ENCODE results near the gene TAB2.

DNA sequence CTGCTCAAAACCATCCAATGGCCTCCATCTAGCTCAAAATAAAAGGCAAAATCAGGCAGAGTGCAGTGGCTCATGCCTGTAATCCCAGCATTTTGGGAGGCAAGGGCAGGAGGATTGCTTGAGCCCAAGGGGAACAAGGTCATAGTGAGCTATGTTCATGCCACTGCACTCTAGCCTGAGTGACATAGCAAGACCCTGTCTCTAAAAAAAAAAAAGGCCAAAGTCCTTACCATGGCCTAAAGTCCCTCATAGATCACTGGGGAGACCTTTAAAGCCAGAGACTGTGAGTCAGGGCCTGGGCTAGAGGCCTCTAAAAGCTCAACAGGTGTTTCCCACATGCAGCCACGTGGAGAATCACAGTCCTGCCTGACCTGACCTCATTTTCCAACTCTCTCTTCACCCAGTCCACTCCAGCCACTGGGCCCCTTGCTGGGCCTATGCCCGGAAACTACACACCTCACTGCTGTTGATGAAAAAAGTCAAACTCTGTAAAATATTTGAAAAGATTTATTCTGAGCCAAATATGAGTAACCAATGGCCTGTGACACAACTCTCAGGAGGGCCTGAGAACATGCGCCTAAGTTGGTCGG is 28.2 kb upstream of the TAB2 start:
- TF ChIP-seq, protein P1, sequence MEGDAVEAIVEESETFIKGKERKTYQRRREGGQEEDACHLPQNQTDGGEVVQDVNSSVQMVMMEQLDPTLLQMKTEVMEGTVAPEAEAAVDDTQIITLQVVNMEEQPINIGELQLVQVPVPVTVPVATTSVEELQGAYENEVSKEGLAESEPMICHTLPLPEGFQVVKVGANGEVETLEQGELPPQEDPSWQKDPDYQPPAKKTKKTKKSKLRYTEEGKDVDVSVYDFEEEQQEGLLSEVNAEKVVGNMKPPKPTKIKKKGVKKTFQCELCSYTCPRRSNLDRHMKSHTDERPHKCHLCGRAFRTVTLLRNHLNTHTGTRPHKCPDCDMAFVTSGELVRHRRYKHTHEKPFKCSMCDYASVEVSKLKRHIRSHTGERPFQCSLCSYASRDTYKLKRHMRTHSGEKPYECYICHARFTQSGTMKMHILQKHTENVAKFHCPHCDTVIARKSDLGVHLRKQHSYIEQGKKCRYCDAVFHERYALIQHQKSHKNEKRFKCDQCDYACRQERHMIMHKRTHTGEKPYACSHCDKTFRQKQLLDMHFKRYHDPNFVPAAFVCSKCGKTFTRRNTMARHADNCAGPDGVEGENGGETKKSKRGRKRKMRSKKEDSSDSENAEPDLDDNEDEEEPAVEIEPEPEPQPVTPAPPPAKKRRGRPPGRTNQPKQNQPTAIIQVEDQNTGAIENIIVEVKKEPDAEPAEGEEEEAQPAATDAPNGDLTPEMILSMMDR (IDR thresholded peaks at IDR 0.05; ENCODE audit: insufficient read depth, low read depth, low read length) = no peak
- no peak for TF ChIP-seq EZH2 (IDR thresholded peaks at IDR 0.05; ENCODE audit: insufficient read depth, low read length)
